ENCODE measurements around the gene SIRT2.
"Not testable (repeated sequence)": the region's sequence is repeated elsewhere in the genome, so short reads cannot be mapped to it uniquely, and the experiment has no call there.

Gene SIRT2

GRCh38 chr19:38867171-38867780, 32.1 kb downstream of the SIRT2 start:
- no peak overlapping the region for H4K91ac ChIP-seq (ENCODE audit: low read depth, low read length)
- H3K36me3 ChIP-seq (ENCODE audit: control insufficient read depth in 1 of 2, insufficient read depth in 2 of 2, low read length in 2 of 2), result no peaks in the 10 kb centered on the region
- H4K8ac ChIP-seq (ENCODE audit: low read depth, low read length), result no peak overlapping the region
- H3K4ac ChIP-seq (ENCODE audit: low read depth, low read length), result no peak overlapping the region
- no peak overlapping the region for H4K12ac ChIP-seq (ENCODE audit: low read depth, low read length)
- WGBS (ENCODE audit: extremely low coverage, insufficient coverage, insufficient read length), result no CpG with 5 or more reads among the region's 10 CpGs
- H3K4me1 ChIP-seq (ENCODE audit: control insufficient read depth in 1 of 2, insufficient read depth in 2 of 2, low read length in 2 of 2), result peaks cover 17 to 18% of the 10 kb centered on the region in 2 experiments
- H3K14ac ChIP-seq (ENCODE audit: low read length), result no peak overlapping the region
- no peaks in the 10 kb centered on the region for H3K27me3 ChIP-seq (ENCODE audit: insufficient read depth, low read length)
- H2AFZ ChIP-seq (ENCODE audit: insufficient read depth, low read length, poor library complexity), result no peak overlapping the region
- no peak overlapping the region for H3K18ac ChIP-seq (ENCODE audit: low read length)
- H3K9ac ChIP-seq (ENCODE audit: low read length), result no peak overlapping the region
- H2BK120ac ChIP-seq (ENCODE audit: insufficient read depth, low read length, poor library complexity), result no peak overlapping the region
- peaks cover 1% of the 10 kb centered on the region for H3K79me2 ChIP-seq (ENCODE audit: control insufficient read depth, insufficient read depth, low read length, poor library complexity)
- no peak overlapping the region for H3K4me3 ChIP-seq (ENCODE audit: low read depth, low read length)
- no peak for DNase-seq
- no peak overlapping the region for H3K4me2 ChIP-seq (ENCODE audit: low read length)
- peaks cover 11% of the 10 kb centered on the region for H3K79me1 ChIP-seq (ENCODE audit: low read length)
- H2AK5ac ChIP-seq (ENCODE audit: low read length), result no peak overlapping the region
- H3K27ac ChIP-seq (ENCODE audit: low read depth, low read length), result no peak overlapping the region
- peak overlapping the region; percentile 54 for H2BK12ac ChIP-seq (ENCODE audit: low read length)
- H2BK5ac ChIP-seq (ENCODE audit: low read depth, low read length, poor library complexity), result no peak overlapping the region
- H3K9me3 ChIP-seq (ENCODE audit: insufficient read depth, low read depth, low read length), result no peaks in the 10 kb centered on the region
- no peak overlapping the region for H3K23ac ChIP-seq (ENCODE audit: low read length)

GRCh38 chr19:38862321-38863059, 36.9 kb downstream of the SIRT2 start:
- no CpG with 5 or more reads among the region's 10 CpGs for WGBS (ENCODE audit: extremely low coverage, insufficient coverage, insufficient read length)
- Histone ChIP-seq H3K4me1 (ENCODE audit: control insufficient read depth in 1 of 2, insufficient read depth in 2 of 2, low read length in 2 of 2) (peaks cover 13 to 15% of the 10 kb centered on the region in 2 experiments), H3K79me1 (ENCODE audit: low read length) (peaks cover under 1% of the 10 kb centered on the region)

GRCh38 chr19:38861368-38861767, 38.0 kb downstream of the SIRT2 start:
- Histone ChIP-seq H3K9ac (ENCODE audit: low read length) (no peak overlapping the region), H2BK12ac (ENCODE audit: low read length) (no peak overlapping the region), H3K79me2 (ENCODE audit: control insufficient read depth, insufficient read depth, low read length, poor library complexity) (no peaks in the 10 kb centered on the region), H3K18ac (ENCODE audit: low read length) (no peak overlapping the region), H3K4me1 (ENCODE audit: control insufficient read depth in 1 of 2, insufficient read depth in 2 of 2, low read length in 2 of 2) (peaks cover 18 to 20% of the 10 kb centered on the region in 2 experiments), H4K91ac (ENCODE audit: low read depth, low read length) (no peak overlapping the region), H2BK120ac (ENCODE audit: insufficient read depth, low read length, poor library complexity) (no peak overlapping the region), H2AK5ac (ENCODE audit: low read length) (no peak overlapping the region), H2BK5ac (ENCODE audit: low read depth, low read length, poor library complexity) (no peak overlapping the region), H3K4me2 (ENCODE audit: low read length) (no peak overlapping the region), H3K23ac (ENCODE audit: low read length) (no peak overlapping the region), H3K27ac (ENCODE audit: low read depth, low read length) (no peak overlapping the region), H3K79me1 (ENCODE audit: low read length) (peaks cover 4% of the 10 kb centered on the region), H4K12ac (ENCODE audit: low read depth, low read length) (no peak overlapping the region), H3K27me3 (ENCODE audit: insufficient read depth, low read length) (no peaks in the 10 kb centered on the region), H2AFZ (ENCODE audit: insufficient read depth, low read length, poor library complexity) (no peak overlapping the region), H4K8ac (ENCODE audit: low read depth, low read length) (no peak overlapping the region), H3K4me3 (ENCODE audit: low read depth, low read length) (no peak overlapping the region), H3K36me3 (ENCODE audit: control insufficient read depth in 1 of 2, insufficient read depth in 2 of 2, low read length in 2 of 2) (no peaks in the 10 kb centered on the region), H3K14ac (ENCODE audit: low read length) (no peak overlapping the region), H3K4ac (ENCODE audit: low read depth, low read length) (no peak overlapping the region), H3K9me3 (ENCODE audit: insufficient read depth, low read depth, low read length) (no peaks in the 10 kb centered on the region)
- DNase-seq, result no peak
- WGBS (ENCODE audit: extremely low coverage, insufficient coverage, insufficient read length), result no CpG with 5 or more reads among the region's 3 CpGs

More at GRCh38 chr19:38862321-38863059, 36.9 kb downstream of the SIRT2 start:
- H4K91ac ChIP-seq (ENCODE audit: low read depth, low read length), result no peak overlapping the region
- H3K23ac ChIP-seq (ENCODE audit: low read length), result no peak overlapping the region
- no peak overlapping the region for H3K18ac ChIP-seq (ENCODE audit: low read length)
- H2AK5ac ChIP-seq (ENCODE audit: low read length), result no peak overlapping the region
- no peak overlapping the region for H4K8ac ChIP-seq (ENCODE audit: low read depth, low read length)
- H3K4me3 ChIP-seq (ENCODE audit: low read depth, low read length), result no peak overlapping the region
- no peaks in the 10 kb centered on the region for H3K27me3 ChIP-seq (ENCODE audit: insufficient read depth, low read length)
- H3K14ac ChIP-seq (ENCODE audit: low read length), result no peak overlapping the region
- no peak overlapping the region for H2BK120ac ChIP-seq (ENCODE audit: insufficient read depth, low read length, poor library complexity)
- DNase-seq, result no peak
- H3K4me2 ChIP-seq (ENCODE audit: low read length), result no peak overlapping the region
- no peak overlapping the region for H2BK5ac ChIP-seq (ENCODE audit: low read depth, low read length, poor library complexity)
- no peaks in the 10 kb centered on the region for H3K9me3 ChIP-seq (ENCODE audit: insufficient read depth, low read depth, low read length)
- H3K4ac ChIP-seq (ENCODE audit: low read depth, low read length), result no peak overlapping the region
- no peaks in the 10 kb centered on the region for H3K36me3 ChIP-seq (ENCODE audit: control insufficient read depth in 1 of 2, insufficient read depth in 2 of 2, low read length in 2 of 2)
- H3K27ac ChIP-seq (ENCODE audit: low read depth, low read length), result no peak overlapping the region
- H2BK12ac ChIP-seq (ENCODE audit: low read length), result no peak overlapping the region
- no peak overlapping the region for H3K9ac ChIP-seq (ENCODE audit: low read length)
- no peak overlapping the region for H4K12ac ChIP-seq (ENCODE audit: low read depth, low read length)
- no peak overlapping the region for H2AFZ ChIP-seq (ENCODE audit: insufficient read depth, low read length, poor library complexity)
- no peaks in the 10 kb centered on the region for H3K79me2 ChIP-seq (ENCODE audit: control insufficient read depth, insufficient read depth, low read length, poor library complexity)

- H3K79me2 ChIP-seq (ENCODE audit: control insufficient read depth, insufficient read depth, low read length, poor library complexity); H3K4ac ChIP-seq (ENCODE audit: low read depth, low read length); H3K9ac ChIP-seq (ENCODE audit: low read length); H3K9me3 ChIP-seq (ENCODE audit: insufficient read depth, low read depth, low read length); H2AFZ ChIP-seq (ENCODE audit: insufficient read depth, low read length, poor library complexity); H4K8ac ChIP-seq (ENCODE audit: low read depth, low read length); H3K14ac ChIP-seq (ENCODE audit: low read length); H3K4me3 ChIP-seq (ENCODE audit: low read depth, low read length); H3K79me1 ChIP-seq (ENCODE audit: low read length); H3K23ac ChIP-seq (ENCODE audit: low read length); H3K4me2 ChIP-seq (ENCODE audit: low read length); H3K27ac ChIP-seq (ENCODE audit: low read depth, low read length); H3K36me3 ChIP-seq (ENCODE audit: control insufficient read depth in 1 of 2, insufficient read depth in 2 of 2, low read length in 2 of 2); H2BK120ac ChIP-seq (ENCODE audit: insufficient read depth, low read length, poor library complexity); H3K27me3 ChIP-seq (ENCODE audit: insufficient read depth, low read length); H4K91ac ChIP-seq (ENCODE audit: low read depth, low read length); H3K18ac ChIP-seq (ENCODE audit: low read length); H4K12ac ChIP-seq (ENCODE audit: low read depth, low read length); H2AK5ac ChIP-seq (ENCODE audit: low read length): not testable (repeated sequence)
- WGBS (ENCODE audit: extremely low coverage, insufficient coverage, insufficient read length), result no CpG with 5 or more reads among the region's 21 CpGs
- peak overlapping the region; percentile 35 for H2BK12ac ChIP-seq (ENCODE audit: low read length)
- peaks cover 18 to 20% of the 10 kb centered on the region in 2 experiments for H3K4me1 ChIP-seq (ENCODE audit: control insufficient read depth in 1 of 2, insufficient read depth in 2 of 2, low read length in 2 of 2)
- peak in 1 of 2 donors; percentile 40 for DNase-seq
- peak overlapping the region; percentile 53 for H2BK5ac ChIP-seq (ENCODE audit: low read depth, low read length, poor library complexity)
Observed at GRCh38 chr19:38859631-38860204, 39.7 kb downstream of the SIRT2 start.

All from trophoblast cell (in vitro differentiated cells and primary cell).